Immature natural killer cell (primary cell): ENCODE results near the gene ATP2B3. TPM values are rescaled to one million over a fixed set of nuclear protein-coding genes. Genes with fewer than 3 reads are reported as not detected.

Experiments
- DNase-seq, 3 donors: peaks; one replicate each; pipeline ENCODE4 v3.0.0; 2022; ENCODE audit warnings: mixed read lengths in 1 of 3
- H3K27ac Mint-ChIP-seq, 6 donors: one replicate each; pipeline ENCODE4 v1.8.0; 2020; ENCODE audit warnings: mixed read lengths in 6 of 6, mild to moderate bottlenecking in 5 of 6, inconsistent platforms in 4 of 6, moderate library complexity in 3 of 6
- H3K27me3 Mint-ChIP-seq, 3 donors: one replicate each; pipeline ENCODE4 v1.8.0; 2020 to 2021; ENCODE audit warnings: low read depth in 3 of 3, mild to moderate bottlenecking in 3 of 3, mixed read lengths in 3 of 3, moderate library complexity in 3 of 3, inconsistent platforms in 1 of 3
- H3K36me3 Mint-ChIP-seq, 3 donors: one replicate each; pipeline ENCODE4 v1.8.0; 2020; ENCODE audit warnings: mixed read lengths in 3 of 3, inconsistent platforms in 2 of 3, mild to moderate bottlenecking in 2 of 3
- H3K4me1 Mint-ChIP-seq, 2 donors: one replicate each; pipeline ENCODE4 v1.8.0; 2020; ENCODE audit warnings: inconsistent platforms in 2 of 2, mild to moderate bottlenecking in 2 of 2, mixed read lengths in 2 of 2, moderate library complexity in 1 of 2
- H3K4me3 Mint-ChIP-seq, 5 donors: one replicate each; pipeline ENCODE4 v1.8.0; 2020; ENCODE audit warnings: mild to moderate bottlenecking in 5 of 5, mixed read lengths in 5 of 5, inconsistent platforms in 3 of 5, moderate library complexity in 3 of 5
- H3K9me3 Mint-ChIP-seq, 6 donors: one replicate each; pipeline ENCODE4 v1.8.0; 2020; ENCODE audit warnings: mild to moderate bottlenecking in 6 of 6, mixed read lengths in 6 of 6, inconsistent platforms in 4 of 6, moderate library complexity in 3 of 6
- polyA plus RNA-seq, 3 donors: library from polyadenylated mRNA; unstranded; fragments of 300-500 nt; fragmentation: Illumina TruSeq; gene quantifications; one replicate each; pipeline ENCODE4 v1.2.3, GENCODE V29; 2021

Gene ATP2B3
- polyA plus RNA-seq, 3 donors from 2014 or later: not detected

GRCh38 chrX:153544727-153545126 lies 27.3 kb downstream of the ATP2B3 start:
- Mint-ChIP-seq H3K4me1 (no peaks in the 10 kb centered on the region), H3K36me3 (no peaks in the 10 kb centered on the region), H3K27me3 (peaks cover 0 to 2% (median 0%) of the 10 kb centered on the region in 3 donors), H3K4me3 (no peak overlapping the region), H3K27ac (no peak overlapping the region), H3K9me3 (no peaks in the 10 kb centered on the region)
- DNase-seq: no peak

GRCh38 chrX:153546386-153546785 lies 28.9 kb downstream of the ATP2B3 start:
- H3K9me3 Mint-ChIP-seq: no peaks in the 10 kb centered on the region

GRCh38 chrX:153547195-153547594 lies 29.8 kb downstream of the ATP2B3 start:
- DNase-seq: no peak
- Mint-ChIP-seq H3K27me3 (peaks cover 0 to 2% (median 0%) of the 10 kb centered on the region in 3 donors), H3K4me3 (no peak overlapping the region), H3K4me1 (no peaks in the 10 kb centered on the region), H3K9me3 (no peaks in the 10 kb centered on the region), H3K27ac (no peak overlapping the region), H3K36me3 (no peaks in the 10 kb centered on the region)

More at GRCh38 chrX:153546386-153546785, 28.9 kb downstream of the ATP2B3 start:
- no peaks in the 10 kb centered on the region for H3K36me3 Mint-ChIP-seq
- peaks cover 0 to 2% (median 0%) of the 10 kb centered on the region in 3 donors for H3K27me3 Mint-ChIP-seq
- no peak overlapping the region for H3K27ac Mint-ChIP-seq
- no peaks in the 10 kb centered on the region for H3K4me1 Mint-ChIP-seq
- no peak overlapping the region for H3K4me3 Mint-ChIP-seq
- no peak for DNase-seq

GRCh38 chrX:153549231-153549630 lies 31.8 kb downstream of the ATP2B3 start:
- H3K27me3 Mint-ChIP-seq: peaks cover 0 to 2% (median 0%) of the 10 kb centered on the region in 3 donors
- no peak overlapping the region for H3K27ac Mint-ChIP-seq
- no peaks in the 10 kb centered on the region for H3K9me3 Mint-ChIP-seq
- no peak for DNase-seq
- no peak overlapping the region for H3K4me3 Mint-ChIP-seq
- H3K4me1 Mint-ChIP-seq: no peaks in the 10 kb centered on the region
- H3K36me3 Mint-ChIP-seq: no peaks in the 10 kb centered on the region

GRCh38 chrX:153549807-153550206 lies 32.4 kb downstream of the ATP2B3 start:
- Mint-ChIP-seq H3K27ac (no peak overlapping the region), H3K4me1 (no peaks in the 10 kb centered on the region), H3K9me3 (no peaks in the 10 kb centered on the region), H3K4me3 (no peak overlapping the region), H3K36me3 (no peaks in the 10 kb centered on the region), H3K27me3 (peaks cover 0 to under 1% (median 0%) of the 10 kb centered on the region in 3 donors)
- DNase-seq: no peak

- H3K36me3 Mint-ChIP-seq: no peaks in the 10 kb centered on the region
- no peak for DNase-seq
- no peaks in the 10 kb centered on the region for H3K4me1 Mint-ChIP-seq
- no peak overlapping the region for H3K27ac Mint-ChIP-seq
- H3K9me3 Mint-ChIP-seq: no peaks in the 10 kb centered on the region
- no peaks in the 10 kb centered on the region for H3K27me3 Mint-ChIP-seq
- no peak overlapping the region for H3K4me3 Mint-ChIP-seq
These were observed 33.7 kb downstream of the ATP2B3 start for GRCh38 chrX:153551135-153551534.

GRCh38 chrX:153554519-153555167 lies 37.2 kb downstream of the ATP2B3 start:
- Mint-ChIP-seq H3K36me3 (no peaks in the 10 kb centered on the region), H3K9me3 (no peaks in the 10 kb centered on the region), H3K4me3 (no peak overlapping the region), H3K27me3 (no peaks in the 10 kb centered on the region), H3K4me1 (no peaks in the 10 kb centered on the region), H3K27ac (no peak overlapping the region)
- DNase-seq: peak; percentile 7 to 33 (median 30)

GRCh38 chrX:153556767-153557166 lies 39.3 kb downstream of the ATP2B3 start:
- no peaks in the 10 kb centered on the region for H3K36me3 Mint-ChIP-seq
- no peak overlapping the region for H3K4me3 Mint-ChIP-seq
- H3K27me3 Mint-ChIP-seq: peaks cover 0 to 3% (median 0%) of the 10 kb centered on the region in 3 donors
- no peak for DNase-seq
- H3K4me1 Mint-ChIP-seq: no peaks in the 10 kb centered on the region
- H3K27ac Mint-ChIP-seq: no peak overlapping the region
- no peaks in the 10 kb centered on the region for H3K9me3 Mint-ChIP-seq

- Mint-ChIP-seq H3K9me3 (no peaks in the 10 kb centered on the region), H3K27me3 (peaks cover 0 to 3% (median 0%) of the 10 kb centered on the region in 3 donors), H3K36me3 (no peaks in the 10 kb centered on the region), H3K4me3 (no peak overlapping the region), H3K4me1 (no peaks in the 10 kb centered on the region), H3K27ac (no peak overlapping the region)
- DNase-seq: no peak
These were observed 40.3 kb downstream of the ATP2B3 start for GRCh38 chrX:153557618-153558355.

GRCh38 chrX:153560000-153560399 lies 42.6 kb downstream of the ATP2B3 start:
- no peak for DNase-seq
- Mint-ChIP-seq H3K9me3 (no peaks in the 10 kb centered on the region), H3K4me1 (no peaks in the 10 kb centered on the region), H3K27me3 (peaks cover 0 to 3% (median 2%) of the 10 kb centered on the region in 3 donors), H3K27ac (no peak overlapping the region), H3K36me3 (no peaks in the 10 kb centered on the region), H3K4me3 (no peak overlapping the region)

- H3K9me3 Mint-ChIP-seq: no peaks in the 10 kb centered on the region
- H3K4me1 Mint-ChIP-seq: no peaks in the 10 kb centered on the region
- H3K4me3 Mint-ChIP-seq: no peak overlapping the region
- H3K36me3 Mint-ChIP-seq: no peaks in the 10 kb centered on the region
- DNase-seq: no peak
- peaks cover 0 to 4% (median 2%) of the 10 kb centered on the region in 3 donors for H3K27me3 Mint-ChIP-seq
- no peak overlapping the region for H3K27ac Mint-ChIP-seq
These were observed 43.0 kb downstream of the ATP2B3 start for GRCh38 chrX:153560466-153560865.

- no peak overlapping the region for H3K27ac Mint-ChIP-seq
- H3K36me3 Mint-ChIP-seq: no peaks in the 10 kb centered on the region
- no peaks in the 10 kb centered on the region for H3K4me1 Mint-ChIP-seq
- H3K27me3 Mint-ChIP-seq: peaks cover 0 to 4% (median 2%) of the 10 kb centered on the region in 3 donors
- H3K9me3 Mint-ChIP-seq: no peaks in the 10 kb centered on the region
- H3K4me3 Mint-ChIP-seq: no peak overlapping the region
- no peak for DNase-seq
These were observed 43.9 kb downstream of the ATP2B3 start for GRCh38 chrX:153561337-153561736.

- H3K4me3 Mint-ChIP-seq: no peak overlapping the region
These were observed 45.1 kb downstream of the ATP2B3 start for GRCh38 chrX:153562546-153562945.

GRCh38 chrX:153564047-153564606 lies 46.7 kb downstream of the ATP2B3 start:
- Mint-ChIP-seq H3K36me3 (no peaks in the 10 kb centered on the region), H3K27ac (no peak overlapping the region), H3K27me3 (peaks cover 0 to 4% (median 2%) of the 10 kb centered on the region in 3 donors), H3K4me3 (no peak overlapping the region), H3K9me3 (no peaks in the 10 kb centered on the region), H3K4me1 (no peaks in the 10 kb centered on the region)
- DNase-seq: no peak

More at GRCh38 chrX:153562546-153562945, 45.1 kb downstream of the ATP2B3 start:
- H3K9me3 Mint-ChIP-seq: no peaks in the 10 kb centered on the region
- H3K4me1 Mint-ChIP-seq: no peaks in the 10 kb centered on the region
- H3K27me3 Mint-ChIP-seq: peaks cover 0 to 4% (median 2%) of the 10 kb centered on the region in 3 donors
- no peak overlapping the region for H3K27ac Mint-ChIP-seq
- no peak for DNase-seq
- no peaks in the 10 kb centered on the region for H3K36me3 Mint-ChIP-seq
